Sigmoid colon (tissue), 4 donors: ENCODE results near the gene CNTFR.

Experiments
- POLR2A ChIP-seq, 2 donors: fragments of 450-650 bp; IDR thresholded peaks; one replicate each; pipeline ENCODE4 v1.6.1; 2016; ENCODE audit warnings: antibody characterized with exemption in 2 of 2, mild to moderate bottlenecking in 2 of 2, moderate library complexity in 2 of 2
- POLR2AphosphoS5 ChIP-seq, 4 donors: sonication (generic); formaldehyde crosslinking; IDR thresholded peaks; one replicate each; pipeline ENCODE4 v1.6.1; 2017; ENCODE audit warnings: antibody characterized with exemption in 4 of 4
- TF ChIP-seq, protein P1 (sequence below), 4 experiments: fragments of 450-650 bp in 3 of 4; fragments of 200-600 bp in 1 of 4; IDR thresholded peaks; one replicate each; pipeline ENCODE4 v1.5.1; 2016 to 2019; ENCODE audit warnings: antibody characterized with exemption in 4 of 4, mild to moderate bottlenecking in 3 of 4, moderate library complexity in 2 of 4

DNA sequence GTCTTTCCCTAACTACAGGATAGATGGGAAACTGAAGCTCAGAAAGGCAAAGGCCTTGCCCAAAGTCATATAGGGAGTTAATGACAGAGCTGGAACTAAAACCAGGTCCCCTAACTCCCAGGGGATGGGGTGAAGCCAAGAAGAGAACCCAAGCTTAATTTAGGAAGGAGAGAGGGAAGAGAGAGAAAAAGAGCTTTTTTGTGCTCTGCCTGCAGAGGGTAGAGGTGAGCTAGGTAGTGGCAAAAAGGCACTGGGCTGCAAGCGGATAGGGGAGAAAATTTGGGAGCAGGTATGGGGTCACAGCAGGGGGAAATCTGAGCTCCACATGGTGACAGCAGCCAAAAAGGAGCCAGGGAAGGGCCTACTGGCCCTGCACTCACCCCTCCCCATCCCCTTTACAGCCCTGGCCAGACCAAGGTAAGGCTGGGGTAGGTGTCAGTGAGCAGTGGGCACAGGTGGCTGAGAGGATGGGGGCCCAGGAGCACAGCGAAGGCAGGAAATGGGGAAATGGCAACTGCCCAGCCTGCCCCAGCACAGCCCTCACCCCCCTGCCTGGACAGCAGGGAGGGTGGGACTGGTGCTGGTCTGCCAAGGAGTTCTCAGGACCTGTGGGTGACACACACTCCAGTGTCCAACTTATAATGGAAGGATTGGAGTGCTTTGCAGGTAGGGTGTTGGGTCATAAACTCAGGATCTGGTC is 70.1 kb downstream of the CNTFR start:
- TF ChIP-seq, protein P1, sequence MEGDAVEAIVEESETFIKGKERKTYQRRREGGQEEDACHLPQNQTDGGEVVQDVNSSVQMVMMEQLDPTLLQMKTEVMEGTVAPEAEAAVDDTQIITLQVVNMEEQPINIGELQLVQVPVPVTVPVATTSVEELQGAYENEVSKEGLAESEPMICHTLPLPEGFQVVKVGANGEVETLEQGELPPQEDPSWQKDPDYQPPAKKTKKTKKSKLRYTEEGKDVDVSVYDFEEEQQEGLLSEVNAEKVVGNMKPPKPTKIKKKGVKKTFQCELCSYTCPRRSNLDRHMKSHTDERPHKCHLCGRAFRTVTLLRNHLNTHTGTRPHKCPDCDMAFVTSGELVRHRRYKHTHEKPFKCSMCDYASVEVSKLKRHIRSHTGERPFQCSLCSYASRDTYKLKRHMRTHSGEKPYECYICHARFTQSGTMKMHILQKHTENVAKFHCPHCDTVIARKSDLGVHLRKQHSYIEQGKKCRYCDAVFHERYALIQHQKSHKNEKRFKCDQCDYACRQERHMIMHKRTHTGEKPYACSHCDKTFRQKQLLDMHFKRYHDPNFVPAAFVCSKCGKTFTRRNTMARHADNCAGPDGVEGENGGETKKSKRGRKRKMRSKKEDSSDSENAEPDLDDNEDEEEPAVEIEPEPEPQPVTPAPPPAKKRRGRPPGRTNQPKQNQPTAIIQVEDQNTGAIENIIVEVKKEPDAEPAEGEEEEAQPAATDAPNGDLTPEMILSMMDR (IDR thresholded peaks at IDR 0.05) = no peak
- no peak for TF ChIP-seq POLR2AphosphoS5 (IDR thresholded peaks at IDR 0.05)
- no peak for TF ChIP-seq POLR2A (IDR thresholded peaks at IDR 0.05)
